ENCODE results near the gene REEP3.

Gene REEP3

GRCh38 chr10:63633677-63634487 lies 112.7 kb downstream of the REEP3 start:
- Histone ChIP-seq H3K9me3 (ENCODE audit: control insufficient read depth, low read length) (no peaks in the 10 kb centered on the region), H3K27me3 (ENCODE audit: control insufficient read depth, insufficient read depth, low read length) (no peaks in the 10 kb centered on the region), H2AFZ (no peak overlapping the region), H3K27ac (no peak overlapping the region), H3K9ac (no peak overlapping the region), H3K4me2 (ENCODE audit: low read length) (peak overlapping the region; percentile 25), H3K79me2 (no peaks in the 10 kb centered on the region), H3K36me3 (ENCODE audit: control insufficient read depth, insufficient read depth, low read length) (no peaks in the 10 kb centered on the region), H3K4me1 (peaks cover 16% of the 10 kb centered on the region), H3K4me3 (ENCODE audit: low read depth, low read length) (no peak overlapping the region)
- TF ChIP-seq CTCF (IDR thresholded peaks at IDR 0.05): peak; percentile 44

GRCh38 chr10:63634488-63635065 lies 113.4 kb downstream of the REEP3 start:
- TF ChIP-seq CTCF (IDR thresholded peaks at IDR 0.05): no peak
- Histone ChIP-seq H3K36me3 (ENCODE audit: control insufficient read depth, insufficient read depth, low read length) (no peaks in the 10 kb centered on the region), H3K27me3 (ENCODE audit: control insufficient read depth, insufficient read depth, low read length) (no peaks in the 10 kb centered on the region), H2AFZ (no peak overlapping the region), H3K9ac (no peak overlapping the region), H3K79me2 (no peaks in the 10 kb centered on the region), H3K9me3 (ENCODE audit: control insufficient read depth, low read length) (no peaks in the 10 kb centered on the region), H3K4me3 (ENCODE audit: low read depth, low read length) (no peak overlapping the region), H3K4me2 (ENCODE audit: low read length) (no peak overlapping the region), H3K4me1 (peaks cover 11% of the 10 kb centered on the region), H3K27ac (no peak overlapping the region)

- Histone ChIP-seq H3K4me2 (ENCODE audit: low read length) (no peak overlapping the region), H3K27me3 (ENCODE audit: control insufficient read depth, insufficient read depth, low read length) (no peaks in the 10 kb centered on the region), H3K9me3 (ENCODE audit: control insufficient read depth, low read length) (no peaks in the 10 kb centered on the region), H3K36me3 (ENCODE audit: control insufficient read depth, insufficient read depth, low read length) (no peaks in the 10 kb centered on the region), H3K4me3 (ENCODE audit: low read depth, low read length) (no peak overlapping the region), H3K4me1 (peaks cover 5% of the 10 kb centered on the region), H3K9ac (no peak overlapping the region), H3K27ac (no peak overlapping the region), H2AFZ (no peak overlapping the region), H3K79me2 (no peaks in the 10 kb centered on the region)
- no peak for TF ChIP-seq CTCF (IDR thresholded peaks at IDR 0.05)
Observed at GRCh38 chr10:63636812-63637211, 115.6 kb downstream of the REEP3 start.

GRCh38 chr10:63637901-63638327 lies 116.7 kb downstream of the REEP3 start:
- no peak overlapping the region for H3K9ac ChIP-seq
- H3K9me3 ChIP-seq (ENCODE audit: control insufficient read depth, low read length): no peaks in the 10 kb centered on the region
- TF ChIP-seq CTCF (IDR thresholded peaks at IDR 0.05): no peak
- H3K27ac ChIP-seq: no peak overlapping the region
- H3K4me1 ChIP-seq: no peaks in the 10 kb centered on the region
- H3K36me3 ChIP-seq (ENCODE audit: control insufficient read depth, insufficient read depth, low read length): no peaks in the 10 kb centered on the region
- H3K4me2 ChIP-seq (ENCODE audit: low read length): no peak overlapping the region
- H2AFZ ChIP-seq: no peak overlapping the region
- no peaks in the 10 kb centered on the region for H3K79me2 ChIP-seq
- H3K27me3 ChIP-seq (ENCODE audit: control insufficient read depth, insufficient read depth, low read length): no peaks in the 10 kb centered on the region
- H3K4me3 ChIP-seq (ENCODE audit: low read depth, low read length): no peak overlapping the region

Data from parathyroid adenoma (tissue), 2 donors.